DMS153 (cell line): ENCODE data around the gene KCNA2.

ENCODE experiments used
- DNase-seq: peaks from one replicate; lab custom pipeline; 2025; lab: John Stamatoyannopoulos, UW

Gene KCNA2

GRCh38 chr1:110628323-110629105, 22.4 kb upstream of the KCNA2 start:
- no peak for DNase-seq

GRCh38 chr1:110627764-110628163, 21.6 kb upstream of the KCNA2 start:
- DNase-seq: no peak

GRCh38 chr1:110626889-110627288, 20.7 kb upstream of the KCNA2 start:
- DNase-seq: no peak

GRCh38 chr1:110620686-110621085, 14.5 kb upstream of the KCNA2 start:
- peak; percentile 5 for DNase-seq

- DNase-seq: no peak
These were observed 14.1 kb upstream of the KCNA2 start for GRCh38 chr1:110620250-110620615.

- DNase-seq: peak; percentile 85
These were observed 13.5 kb upstream of the KCNA2 start for GRCh38 chr1:110619412-110620249.

GRCh38 chr1:110618668-110619067, 12.5 kb upstream of the KCNA2 start:
- no peak for DNase-seq

- DNase-seq: no peak
These were observed 11.4 kb upstream of the KCNA2 start for GRCh38 chr1:110617589-110617988.

- DNase-seq: no peak
These were observed 11.0 kb upstream of the KCNA2 start for GRCh38 chr1:110617116-110617515.

- peak; percentile 75 for DNase-seq
These were observed 10.4 kb upstream of the KCNA2 start for GRCh38 chr1:110616587-110616986.

GRCh38 chr1:110615548-110616130, 9.5 kb upstream of the KCNA2 start:
- peak; percentile 78 for DNase-seq

GRCh38 chr1:110612060-110612745, 6.0 kb upstream of the KCNA2 start:
- DNase-seq: peak; percentile 91

- no peak for DNase-seq
These were observed 4.6 kb upstream of the KCNA2 start for GRCh38 chr1:110610696-110611286.

GRCh38 chr1:110610084-110610483, 3.9 kb upstream of the KCNA2 start:
- DNase-seq: no peak

- DNase-seq: no peak
These were observed 2.1 kb upstream of the KCNA2 start for GRCh38 chr1:110608247-110608646.

GRCh38 chr1:110607536-110608230, 1.5 kb upstream of the KCNA2 start:
- no peak for DNase-seq

GRCh38 chr1:110606657-110607535, 738 bp upstream of the KCNA2 start:
- no peak for DNase-seq

GRCh38 chr1:110605446-110605845, 712 bp downstream of the KCNA2 start:
- DNase-seq: no peak

GRCh38 chr1:110604586-110605148, 1.5 kb downstream of the KCNA2 start:
- no peak for DNase-seq

GRCh38 chr1:110603058-110603457, 3.1 kb downstream of the KCNA2 start:
- no peak for DNase-seq
